HL-60 (cell line): ENCODE results near the gene GRB10.
"Not testable (repeated sequence)": the region's sequence is repeated elsewhere in the genome, so short reads cannot be mapped to it uniquely, and the experiment has no call there.

Source experiments
- DNase-seq, 2 experiments: peaks; one replicate each; pipeline ENCODE4 v3.0.0-alpha.2; 2010 to 2020; ENCODE audit warnings: low read depth in 1 of 2, low spot score in 1 of 2
- H3K27ac ChIP-seq: fragments of 250-450 bp; sonication (Bioruptor Pico); replicated peaks from 2 replicates; pipeline ENCODE4 v1.5.1; 2020; ENCODE audit warnings: mild to moderate bottlenecking, moderate library complexity
- H3K27me3 ChIP-seq: fragments of 250-450 bp; sonication (Bioruptor Pico); 2 replicates; pipeline ENCODE4 v1.5.1; 2021; ENCODE audit warnings: mild to moderate bottlenecking, moderate library complexity; ENCODE audit not compliant: insufficient read depth, poor library complexity, severe bottlenecking
- H3K4me3 ChIP-seq: replicated peaks from 2 replicates; pipeline ENCODE4 v1.5.1; 2011; ENCODE audit warnings: mild to moderate bottlenecking, control low read depth, low read length; ENCODE audit not compliant: insufficient read depth
- GABPA ChIP-seq: IDR thresholded peaks from 2 replicates; pipeline ENCODE4 v1.6.1; 2012; ENCODE audit warnings: low read depth
- POLR2AphosphoS5 ChIP-seq: IDR thresholded peaks from 2 replicates; pipeline ENCODE4 v1.6.1; 2012; ENCODE audit warnings: low read depth
- SPI1 ChIP-seq: IDR thresholded peaks from 2 replicates; pipeline ENCODE4 v1.6.1; 2012; ENCODE audit warnings: low read depth, mild to moderate bottlenecking, borderline replicate concordance
- TF ChIP-seq, protein P1 (sequence below): IDR thresholded peaks from one replicate; pipeline ENCODE4 v1.5.1; 2011; ENCODE audit warnings: low read length, control low read depth, inconsistent platforms; ENCODE audit not compliant: insufficient read depth
- TF ChIP-seq, protein P2 (sequence below): IDR thresholded peaks from 2 replicates; pipeline ENCODE4 v1.6.1; 2012; ENCODE audit warnings: low read depth; ENCODE audit not compliant: insufficient replicate concordance

The GRB10 gene

DNA sequence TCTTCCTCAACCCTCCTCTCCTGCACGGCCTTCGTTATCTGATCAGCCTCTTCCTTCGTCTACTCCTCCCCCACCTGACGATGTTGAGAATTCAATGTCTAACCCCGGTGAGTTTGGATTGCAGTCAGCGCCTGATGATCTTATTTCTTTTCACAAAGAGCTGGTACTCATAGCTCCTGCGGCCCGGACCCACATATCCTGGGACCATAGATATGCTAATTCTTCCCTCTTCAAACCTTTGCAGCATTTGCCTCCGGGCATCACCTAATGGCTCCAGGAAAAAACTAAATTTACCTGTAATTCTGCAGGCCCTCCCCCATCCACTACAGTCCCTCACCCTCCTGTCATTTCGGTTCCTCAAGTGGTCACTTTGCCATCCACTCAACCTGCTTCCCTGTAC is 205.1 kb downstream of the GRB10 start:
- no peak overlapping the region for H3K4me3 ChIP-seq
- TF ChIP-seq SPI1 (no peak), GABPA (no peak)
- TF ChIP-seq, protein P1, sequence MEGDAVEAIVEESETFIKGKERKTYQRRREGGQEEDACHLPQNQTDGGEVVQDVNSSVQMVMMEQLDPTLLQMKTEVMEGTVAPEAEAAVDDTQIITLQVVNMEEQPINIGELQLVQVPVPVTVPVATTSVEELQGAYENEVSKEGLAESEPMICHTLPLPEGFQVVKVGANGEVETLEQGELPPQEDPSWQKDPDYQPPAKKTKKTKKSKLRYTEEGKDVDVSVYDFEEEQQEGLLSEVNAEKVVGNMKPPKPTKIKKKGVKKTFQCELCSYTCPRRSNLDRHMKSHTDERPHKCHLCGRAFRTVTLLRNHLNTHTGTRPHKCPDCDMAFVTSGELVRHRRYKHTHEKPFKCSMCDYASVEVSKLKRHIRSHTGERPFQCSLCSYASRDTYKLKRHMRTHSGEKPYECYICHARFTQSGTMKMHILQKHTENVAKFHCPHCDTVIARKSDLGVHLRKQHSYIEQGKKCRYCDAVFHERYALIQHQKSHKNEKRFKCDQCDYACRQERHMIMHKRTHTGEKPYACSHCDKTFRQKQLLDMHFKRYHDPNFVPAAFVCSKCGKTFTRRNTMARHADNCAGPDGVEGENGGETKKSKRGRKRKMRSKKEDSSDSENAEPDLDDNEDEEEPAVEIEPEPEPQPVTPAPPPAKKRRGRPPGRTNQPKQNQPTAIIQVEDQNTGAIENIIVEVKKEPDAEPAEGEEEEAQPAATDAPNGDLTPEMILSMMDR: no peak
- no peak for DNase-seq
- no peaks in the 10 kb centered on the region for H3K27me3 ChIP-seq
- H3K27ac ChIP-seq: no peak overlapping the region

DNA sequence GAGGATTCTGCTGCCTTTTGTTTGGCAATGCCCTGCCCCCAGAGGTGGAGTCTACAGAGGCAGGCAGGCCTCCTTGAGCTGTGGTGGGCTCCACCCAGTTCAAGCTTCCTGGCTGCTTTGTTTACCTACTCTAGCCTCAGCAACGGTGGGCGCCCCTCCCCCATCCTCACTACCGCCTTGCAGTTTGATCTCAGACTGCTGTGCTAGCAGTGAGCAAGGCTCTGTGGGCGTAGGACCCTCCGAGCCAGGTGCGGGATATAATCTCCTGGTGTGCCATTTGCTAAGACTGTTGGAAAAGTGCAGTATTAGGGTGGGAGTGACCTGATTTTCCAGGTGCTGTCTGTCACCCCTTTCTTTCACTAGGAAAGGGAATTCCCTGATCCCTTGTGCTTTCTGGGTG is 206.3 kb downstream of the GRB10 start:
- not testable (repeated sequence) for H3K27me3 ChIP-seq, H3K27ac ChIP-seq, DNase-seq, H3K4me3 ChIP-seq

DNA sequence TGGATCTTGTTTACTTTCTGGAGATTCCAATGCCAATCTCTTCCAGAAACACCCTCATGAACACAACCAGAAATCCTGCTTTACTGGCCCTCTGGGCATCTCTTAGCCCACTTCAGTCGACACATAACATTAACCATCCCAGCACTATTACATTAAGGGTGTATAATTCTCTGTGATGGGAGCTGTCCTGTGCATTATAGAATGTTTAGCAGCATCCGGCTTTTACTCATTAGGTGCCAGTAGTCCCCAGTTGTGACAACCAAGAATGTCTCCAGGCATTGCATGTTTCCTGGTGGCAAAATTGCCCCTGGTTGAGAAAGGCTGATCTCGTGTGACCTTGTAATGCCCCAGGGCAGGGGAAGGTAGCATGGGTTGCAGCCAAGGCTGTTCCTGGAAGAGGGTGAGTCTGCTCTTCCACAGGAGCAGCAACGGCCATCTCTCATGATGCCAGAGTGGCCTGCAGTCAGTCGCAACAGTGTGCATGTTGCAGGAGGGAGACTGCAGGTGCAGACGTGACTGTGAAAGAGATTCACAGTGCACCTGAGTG is 214.9 kb downstream of the GRB10 start:
- Histone ChIP-seq H3K4me3 (no peak overlapping the region), H3K27ac (no peak overlapping the region), H3K27me3 (no peaks in the 10 kb centered on the region)
- TF ChIP-seq, protein P1: no peak
- TF ChIP-seq, protein P2, sequence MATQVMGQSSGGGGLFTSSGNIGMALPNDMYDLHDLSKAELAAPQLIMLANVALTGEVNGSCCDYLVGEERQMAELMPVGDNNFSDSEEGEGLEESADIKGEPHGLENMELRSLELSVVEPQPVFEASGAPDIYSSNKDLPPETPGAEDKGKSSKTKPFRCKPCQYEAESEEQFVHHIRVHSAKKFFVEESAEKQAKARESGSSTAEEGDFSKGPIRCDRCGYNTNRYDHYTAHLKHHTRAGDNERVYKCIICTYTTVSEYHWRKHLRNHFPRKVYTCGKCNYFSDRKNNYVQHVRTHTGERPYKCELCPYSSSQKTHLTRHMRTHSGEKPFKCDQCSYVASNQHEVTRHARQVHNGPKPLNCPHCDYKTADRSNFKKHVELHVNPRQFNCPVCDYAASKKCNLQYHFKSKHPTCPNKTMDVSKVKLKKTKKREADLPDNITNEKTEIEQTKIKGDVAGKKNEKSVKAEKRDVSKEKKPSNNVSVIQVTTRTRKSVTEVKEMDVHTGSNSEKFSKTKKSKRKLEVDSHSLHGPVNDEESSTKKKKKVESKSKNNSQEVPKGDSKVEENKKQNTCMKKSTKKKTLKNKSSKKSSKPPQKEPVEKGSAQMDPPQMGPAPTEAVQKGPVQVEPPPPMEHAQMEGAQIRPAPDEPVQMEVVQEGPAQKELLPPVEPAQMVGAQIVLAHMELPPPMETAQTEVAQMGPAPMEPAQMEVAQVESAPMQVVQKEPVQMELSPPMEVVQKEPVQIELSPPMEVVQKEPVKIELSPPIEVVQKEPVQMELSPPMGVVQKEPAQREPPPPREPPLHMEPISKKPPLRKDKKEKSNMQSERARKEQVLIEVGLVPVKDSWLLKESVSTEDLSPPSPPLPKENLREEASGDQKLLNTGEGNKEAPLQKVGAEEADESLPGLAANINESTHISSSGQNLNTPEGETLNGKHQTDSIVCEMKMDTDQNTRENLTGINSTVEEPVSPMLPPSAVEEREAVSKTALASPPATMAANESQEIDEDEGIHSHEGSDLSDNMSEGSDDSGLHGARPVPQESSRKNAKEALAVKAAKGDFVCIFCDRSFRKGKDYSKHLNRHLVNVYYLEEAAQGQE: no peak
- no peak for TF ChIP-seq POLR2AphosphoS5
- no peak for TF ChIP-seq GABPA
- TF ChIP-seq SPI1: no peak
- DNase-seq: no peak

DNA sequence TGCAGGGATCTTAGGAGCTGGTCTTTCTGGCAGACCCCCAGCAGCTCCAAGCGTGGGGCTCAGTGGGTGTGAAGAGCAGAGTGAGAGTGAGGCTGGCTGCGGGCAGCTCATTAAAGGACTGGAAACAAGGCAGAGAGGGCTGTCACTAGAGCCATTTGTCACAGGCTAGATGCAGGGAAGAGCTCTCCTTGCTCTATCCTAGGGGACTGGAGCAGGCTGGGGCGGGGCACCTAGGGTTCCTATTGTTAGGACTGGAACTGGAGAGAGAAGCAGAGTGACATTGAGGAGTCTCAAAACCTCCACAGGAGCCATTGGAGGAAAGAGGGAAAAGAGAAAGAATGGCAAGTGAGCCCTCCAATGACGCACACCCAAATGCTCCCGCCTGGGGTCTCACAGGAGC is 216.7 kb downstream of the GRB10 start:
- TF ChIP-seq POLR2AphosphoS5: no peak
- TF ChIP-seq, protein P2: no peak
- TF ChIP-seq, protein P1: no peak
- TF ChIP-seq SPI1: no peak
- no peak for TF ChIP-seq GABPA
- Histone ChIP-seq H3K27ac (no peak overlapping the region), H3K27me3 (no peaks in the 10 kb centered on the region), H3K4me3 (no peak overlapping the region)
- DNase-seq: no peak
